MG63 (cell line): ENCODE results near the gene USH2A. TPM values are rescaled to one million over a fixed set of nuclear protein-coding genes. Genes with fewer than 3 reads are reported as not detected.

Experiments
- DNase-seq: peaks from one replicate; pipeline ENCODE4 v3.0.0-alpha.2; 2020
- H3K27me3 ChIP-seq: fragments of 250-450 bp; sonication (Bioruptor Pico); 2 replicates; pipeline ENCODE4 v1.5.1; 2020; ENCODE audit warnings: mild to moderate bottlenecking, moderate library complexity
- H3K36me3 ChIP-seq: fragments of 250-450 bp; sonication (Bioruptor Pico); 2 replicates; pipeline ENCODE4 v1.5.1; 2020; ENCODE audit warnings: mild to moderate bottlenecking, moderate library complexity
- H3K4me3 ChIP-seq: fragments of 250-450 bp; sonication (Bioruptor Pico); 2 replicates; pipeline ENCODE4 v1.5.1; 2020; ENCODE audit warnings: mild to moderate bottlenecking, moderate library complexity
- H3K9me3 ChIP-seq: fragments of 250-450 bp; sonication (Bioruptor Pico); 2 replicates; pipeline ENCODE4 v1.5.1; 2020; ENCODE audit warnings: mild to moderate bottlenecking, moderate library complexity
- total RNA-seq: library from RNA; depleted of rRNA; stranded (reverse); fragments of >200 nt; shearing (Covaris generic); gene quantifications from 2 replicates; pipeline ENCODE4 v1.2.3, GENCODE V29; 2014; ENCODE audit warnings: low replicate concordance; rRNA removed

The USH2A gene
- 0.16 TPM in 1 of 2 replicates, not detected in the other for total RNA-seq

GRCh38 chr1:216422821-216423520 lies at the start of gene USH2A:
TSS of gene USH2A (minus strand) at chr1:216423448. CDS start at chr1:216422336, 1,112 bp downstream.
- Histone ChIP-seq H3K27me3 (no peaks in the 10 kb centered on the region), H3K36me3 (no peaks in the 10 kb centered on the region), H3K9me3 (no peaks in the 10 kb centered on the region), H3K4me3 (no peak within 1 kb of the TSS)
- DNase-seq: no peak

- no peak for DNase-seq
- no peaks in the 10 kb centered on the region for H3K27me3 ChIP-seq
- H3K36me3 ChIP-seq: no peaks in the 10 kb centered on the region
- no peak overlapping the region for H3K4me3 ChIP-seq
- peaks cover 5% of the 10 kb centered on the region; the same call in 1 of the 2 replicates for H3K9me3 ChIP-seq
Observed at GRCh38 chr1:216466162-216466801, 43.0 kb upstream of the USH2A start.

GRCh38 chr1:216464489-216464888 lies 41.2 kb upstream of the USH2A start:
- Histone ChIP-seq H3K27me3 (no peaks in the 10 kb centered on the region), H3K36me3 (no peaks in the 10 kb centered on the region), H3K9me3 (peaks cover 5% of the 10 kb centered on the region; the same call in 1 of the 2 replicates), H3K4me3 (no peak overlapping the region)
- DNase-seq: no peak

- DNase-seq: no peak
- Histone ChIP-seq H3K9me3 (peaks cover 5% of the 10 kb centered on the region; the same call in 1 of the 2 replicates), H3K27me3 (no peaks in the 10 kb centered on the region), H3K4me3 (no peak overlapping the region), H3K36me3 (no peaks in the 10 kb centered on the region)
Observed at GRCh38 chr1:216462066-216462775, 39.0 kb upstream of the USH2A start.

GRCh38 chr1:216461466-216461865 lies 38.2 kb upstream of the USH2A start:
- DNase-seq: peak; percentile 11
- peaks cover 5% of the 10 kb centered on the region; the same call in 1 of the 2 replicates for H3K9me3 ChIP-seq
- H3K27me3 ChIP-seq: no peaks in the 10 kb centered on the region
- H3K4me3 ChIP-seq: no peak overlapping the region
- H3K36me3 ChIP-seq: no peaks in the 10 kb centered on the region

- H3K27me3 ChIP-seq: no peaks in the 10 kb centered on the region
- H3K36me3 ChIP-seq: no peaks in the 10 kb centered on the region
- DNase-seq: no peak
- no peak overlapping the region for H3K4me3 ChIP-seq
- peaks cover 5% of the 10 kb centered on the region; the same call in 1 of the 2 replicates for H3K9me3 ChIP-seq
Observed at GRCh38 chr1:216459651-216460207, 36.5 kb upstream of the USH2A start.

- Histone ChIP-seq H3K4me3 (no peak overlapping the region), H3K36me3 (no peaks in the 10 kb centered on the region), H3K9me3 (peaks cover 5% of the 10 kb centered on the region; the same call in 1 of the 2 replicates), H3K27me3 (no peaks in the 10 kb centered on the region)
- DNase-seq: no peak
Observed at GRCh38 chr1:216458812-216459211, 35.6 kb upstream of the USH2A start.

GRCh38 chr1:216457356-216457755 lies 34.1 kb upstream of the USH2A start:
- Histone ChIP-seq H3K27me3 (no peaks in the 10 kb centered on the region), H3K36me3 (no peaks in the 10 kb centered on the region), H3K4me3 (no peak overlapping the region), H3K9me3 (no peaks in the 10 kb centered on the region)
- DNase-seq: no peak

- peak; percentile 79 for DNase-seq
- Histone ChIP-seq H3K9me3 (no peaks in the 10 kb centered on the region), H3K27me3 (no peaks in the 10 kb centered on the region)
Observed at GRCh38 chr1:216456682-216457081, 33.4 kb upstream of the USH2A start.

GRCh38 chr1:216453777-216454176 lies 30.5 kb upstream of the USH2A start:
- Histone ChIP-seq H3K9me3 (no peaks in the 10 kb centered on the region), H3K27me3 (no peaks in the 10 kb centered on the region), H3K4me3 (no peak overlapping the region), H3K36me3 (no peaks in the 10 kb centered on the region)
- no peak for DNase-seq

More at GRCh38 chr1:216456682-216457081, 33.4 kb upstream of the USH2A start:
- H3K4me3 ChIP-seq: no peak overlapping the region
- no peaks in the 10 kb centered on the region for H3K36me3 ChIP-seq

GRCh38 chr1:216450227-216450626 lies 27.0 kb upstream of the USH2A start:
- no peaks in the 10 kb centered on the region for H3K27me3 ChIP-seq
- no peak for DNase-seq
- no peak overlapping the region for H3K4me3 ChIP-seq
- H3K9me3 ChIP-seq: no peaks in the 10 kb centered on the region
- no peaks in the 10 kb centered on the region for H3K36me3 ChIP-seq

GRCh38 chr1:216448011-216448510 lies 24.8 kb upstream of the USH2A start:
- no peak overlapping the region for H3K4me3 ChIP-seq
- no peaks in the 10 kb centered on the region for H3K9me3 ChIP-seq
- H3K27me3 ChIP-seq: no peaks in the 10 kb centered on the region
- no peak for DNase-seq
- H3K36me3 ChIP-seq: no peaks in the 10 kb centered on the region

GRCh38 chr1:216437603-216438002 lies 14.4 kb upstream of the USH2A start:
- Histone ChIP-seq H3K9me3 (peaks cover 4% of the 10 kb centered on the region; the same call in 1 of the 2 replicates), H3K36me3 (no peaks in the 10 kb centered on the region), H3K27me3 (no peaks in the 10 kb centered on the region), H3K4me3 (no peak overlapping the region)
- DNase-seq: no peak

- Histone ChIP-seq H3K4me3 (no peak overlapping the region), H3K9me3 (peaks cover 2% of the 10 kb centered on the region; the same call in 1 of the 2 replicates), H3K36me3 (no peaks in the 10 kb centered on the region), H3K27me3 (no peaks in the 10 kb centered on the region)
- DNase-seq: no peak
Observed at GRCh38 chr1:216434232-216434631, 11.0 kb upstream of the USH2A start.

- DNase-seq: no peak
- Histone ChIP-seq H3K27me3 (no peaks in the 10 kb centered on the region), H3K9me3 (no peaks in the 10 kb centered on the region), H3K4me3 (no peak overlapping the region), H3K36me3 (no peaks in the 10 kb centered on the region)
Observed at GRCh38 chr1:216433175-216433574, 9.9 kb upstream of the USH2A start.

GRCh38 chr1:216430744-216431143 lies 7.5 kb upstream of the USH2A start:
- Histone ChIP-seq H3K27me3 (no peaks in the 10 kb centered on the region), H3K9me3 (no peaks in the 10 kb centered on the region), H3K4me3 (no peak overlapping the region), H3K36me3 (no peaks in the 10 kb centered on the region)
- DNase-seq: no peak

GRCh38 chr1:216425577-216425976 lies 2.3 kb upstream of the USH2A start:
- H3K9me3 ChIP-seq: no peaks in the 10 kb centered on the region
- DNase-seq: no peak
- H3K27me3 ChIP-seq: no peaks in the 10 kb centered on the region
- no peaks in the 10 kb centered on the region for H3K36me3 ChIP-seq
- H3K4me3 ChIP-seq: no peak overlapping the region
